Osteocyte (in vitro differentiated cells): ENCODE results near the gene MTMR2. TPM values are rescaled to one million over a fixed set of nuclear protein-coding genes. Genes with fewer than 3 reads are reported as not detected.

Source experiments
- DNase-seq: peaks from one replicate; pipeline ENCODE4 v3.0.0; 2021; ENCODE audit warnings: mixed read lengths; ENCODE audit not compliant: unreplicated experiment; ENCODE audit errors: extremely low spot score
- H3K27ac Mint-ChIP-seq: one replicate; pipeline ENCODE4 v1.8.0; 2021; ENCODE audit warnings: mild to moderate bottlenecking, mixed read lengths; ENCODE audit not compliant: unreplicated experiment
- H3K27me3 Mint-ChIP-seq: one replicate; pipeline ENCODE4 v1.8.0; 2021; ENCODE audit warnings: mixed read lengths; ENCODE audit not compliant: unreplicated experiment
- H3K36me3 Mint-ChIP-seq: one replicate; pipeline ENCODE4 v1.8.0; 2021; ENCODE audit warnings: mixed read lengths; ENCODE audit not compliant: unreplicated experiment
- H3K4me1 Mint-ChIP-seq: one replicate; pipeline ENCODE4 v1.8.0; 2021; ENCODE audit warnings: mixed read lengths; ENCODE audit not compliant: unreplicated experiment
- H3K4me3 Mint-ChIP-seq: one replicate; pipeline ENCODE4 v1.8.0; 2021; ENCODE audit warnings: mild to moderate bottlenecking, moderate library complexity, mixed read lengths; ENCODE audit not compliant: unreplicated experiment
- H3K9me3 Mint-ChIP-seq: one replicate; pipeline ENCODE4 v1.8.0; 2021; ENCODE audit warnings: mixed read lengths; ENCODE audit not compliant: unreplicated experiment
- total RNA-seq: library from RNA; stranded (reverse); gene quantifications from 2 replicates; pipeline ENCODE4 v1.2.1, GENCODE V29; 2021
- TF ChIP-seq, protein P1 (sequence below): fragments of 200-600 bp; sonication (generic); IDR thresholded peaks from 2 replicates; pipeline ENCODE4 v1.5.0; 2021; ENCODE audit warnings: antibody characterized with exemption, mild to moderate bottlenecking, moderate library complexity

Gene MTMR2
- total RNA-seq, 1 donor from 2014 or later, result 41.1 TPM

DNA sequence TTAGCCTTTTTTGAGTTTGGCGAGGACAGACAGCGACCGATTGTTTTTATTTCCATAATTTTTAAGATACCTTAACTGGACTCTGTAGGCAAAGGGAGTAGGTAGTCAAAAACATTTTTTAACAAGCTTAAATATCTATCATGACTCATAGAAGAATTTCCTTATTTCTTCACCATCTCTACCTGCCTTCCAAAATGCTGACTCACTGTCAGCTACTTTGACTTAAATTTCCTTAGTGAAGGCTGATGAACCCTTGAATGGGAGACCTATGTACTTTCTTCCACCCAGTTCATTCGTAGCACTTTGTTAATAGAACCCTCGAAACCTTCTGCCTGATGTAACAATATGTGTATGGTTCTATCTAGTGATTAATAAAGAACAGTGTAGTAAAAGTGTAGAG is 1.1 kb upstream of the MTMR2 start:
- no peaks in the 10 kb centered on the region for H3K27me3 Mint-ChIP-seq
- DNase-seq, result no peak
- no peaks in the 10 kb centered on the region for H3K36me3 Mint-ChIP-seq
- peaks cover 26% of the 10 kb centered on the region for H3K4me1 Mint-ChIP-seq
- peak overlapping the region; percentile 100 for H3K4me3 Mint-ChIP-seq
- TF ChIP-seq, protein P1, sequence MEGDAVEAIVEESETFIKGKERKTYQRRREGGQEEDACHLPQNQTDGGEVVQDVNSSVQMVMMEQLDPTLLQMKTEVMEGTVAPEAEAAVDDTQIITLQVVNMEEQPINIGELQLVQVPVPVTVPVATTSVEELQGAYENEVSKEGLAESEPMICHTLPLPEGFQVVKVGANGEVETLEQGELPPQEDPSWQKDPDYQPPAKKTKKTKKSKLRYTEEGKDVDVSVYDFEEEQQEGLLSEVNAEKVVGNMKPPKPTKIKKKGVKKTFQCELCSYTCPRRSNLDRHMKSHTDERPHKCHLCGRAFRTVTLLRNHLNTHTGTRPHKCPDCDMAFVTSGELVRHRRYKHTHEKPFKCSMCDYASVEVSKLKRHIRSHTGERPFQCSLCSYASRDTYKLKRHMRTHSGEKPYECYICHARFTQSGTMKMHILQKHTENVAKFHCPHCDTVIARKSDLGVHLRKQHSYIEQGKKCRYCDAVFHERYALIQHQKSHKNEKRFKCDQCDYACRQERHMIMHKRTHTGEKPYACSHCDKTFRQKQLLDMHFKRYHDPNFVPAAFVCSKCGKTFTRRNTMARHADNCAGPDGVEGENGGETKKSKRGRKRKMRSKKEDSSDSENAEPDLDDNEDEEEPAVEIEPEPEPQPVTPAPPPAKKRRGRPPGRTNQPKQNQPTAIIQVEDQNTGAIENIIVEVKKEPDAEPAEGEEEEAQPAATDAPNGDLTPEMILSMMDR, result no peak
- H3K9me3 Mint-ChIP-seq, result no peaks in the 10 kb centered on the region
- H3K27ac Mint-ChIP-seq, result peak overlapping the region; percentile 100

DNA sequence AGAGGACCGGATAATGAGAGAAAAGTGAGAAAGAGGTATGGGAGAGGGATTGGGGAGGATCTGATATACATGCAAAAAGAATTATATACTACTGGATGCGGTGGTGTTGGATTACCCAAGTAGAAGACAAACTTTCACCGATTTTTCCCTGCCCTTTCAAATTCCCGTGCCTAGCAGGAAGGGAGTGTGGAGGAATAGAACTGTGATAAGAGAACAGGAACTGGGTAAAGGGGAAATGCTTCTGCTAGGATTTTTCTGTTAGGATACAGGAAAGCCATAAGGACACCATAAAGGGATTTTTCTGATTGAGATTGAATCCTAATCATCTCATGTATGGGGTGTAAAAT is 480 bp upstream of the MTMR2 start:
- Mint-ChIP-seq H3K9me3 (no peaks in the 10 kb centered on the region), H3K27ac (peak overlapping the region; percentile 100), H3K36me3 (no peaks in the 10 kb centered on the region), H3K27me3 (no peaks in the 10 kb centered on the region), H3K4me3 (peak overlapping the region; percentile 100), H3K4me1 (peaks cover 26% of the 10 kb centered on the region)
- DNase-seq, result no peak
- TF ChIP-seq, protein P1, result no peak

DNA sequence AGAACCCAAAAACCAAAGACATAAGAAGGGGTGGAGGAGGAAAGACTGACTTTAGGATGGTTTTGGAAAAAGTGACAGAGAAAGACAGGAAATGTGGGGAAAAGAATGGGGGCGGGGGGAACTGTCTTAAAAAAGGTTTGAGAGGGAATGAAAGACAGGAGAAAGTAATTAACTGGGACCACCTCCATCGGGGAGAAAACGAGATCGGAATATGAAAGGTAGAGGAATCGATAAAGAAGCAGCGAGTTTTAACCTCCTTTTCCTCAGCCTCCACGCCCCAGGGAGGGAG is 524 bp downstream of the MTMR2 start:
- Mint-ChIP-seq H3K9me3 (no peaks in the 10 kb centered on the region), H3K27ac (peak overlapping the region; percentile 100), H3K27me3 (no peaks in the 10 kb centered on the region), H3K4me3 (peak overlapping the region; percentile 100), H3K36me3 (no peaks in the 10 kb centered on the region), H3K4me1 (peaks cover 26% of the 10 kb centered on the region)
- TF ChIP-seq, protein P1, result no peak
- no peak for DNase-seq

DNA sequence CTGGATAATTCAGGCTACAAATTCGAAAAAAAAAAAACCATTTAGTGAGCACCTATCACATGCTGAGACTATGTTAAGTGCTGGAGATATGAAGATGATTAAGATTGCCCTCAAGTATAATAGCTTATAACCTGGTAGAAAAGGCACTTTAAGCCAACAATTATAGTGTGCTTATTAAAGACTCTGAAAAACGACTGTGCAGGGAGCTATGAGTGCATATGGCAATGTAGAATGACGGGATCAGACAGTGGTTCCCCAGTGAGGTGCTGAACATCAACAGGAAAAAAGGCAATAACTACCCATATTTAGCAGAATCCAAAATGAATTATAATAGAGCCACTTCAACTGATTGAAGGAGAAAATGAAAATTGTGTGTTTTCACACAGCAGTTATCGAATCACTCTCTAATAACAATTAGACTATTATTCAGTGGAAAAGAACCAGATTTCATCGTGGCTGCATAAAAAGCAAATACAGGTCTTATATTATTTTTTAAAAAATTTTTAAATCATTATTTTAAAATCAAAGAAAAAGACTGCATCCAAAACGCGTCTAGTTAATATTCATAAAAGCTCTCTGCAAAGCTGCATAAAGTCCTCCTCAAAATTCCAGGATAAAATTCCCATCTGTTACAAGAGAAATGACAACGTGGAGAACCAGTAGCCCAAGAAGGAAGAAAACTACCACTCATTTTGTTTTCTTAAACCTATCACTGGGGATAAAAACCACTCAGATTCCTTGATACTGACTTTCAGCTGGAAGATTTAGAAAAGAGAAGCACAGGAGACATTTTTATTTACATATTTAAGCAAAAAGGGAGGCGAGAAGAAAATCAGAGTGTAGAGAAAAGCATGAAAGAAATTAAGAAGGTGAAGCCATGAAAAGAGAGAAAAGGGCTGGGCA is 1.1 kb downstream of the MTMR2 start:
- peak overlapping the region; percentile 100 for H3K4me3 Mint-ChIP-seq
- DNase-seq, result no peak
- TF ChIP-seq, protein P1, result no peak
- peak overlapping the region; percentile 100 for H3K27ac Mint-ChIP-seq
- peaks cover 28% of the 10 kb centered on the region for H3K4me1 Mint-ChIP-seq
- no peaks in the 10 kb centered on the region for H3K27me3 Mint-ChIP-seq
- H3K9me3 Mint-ChIP-seq, result no peaks in the 10 kb centered on the region
- no peaks in the 10 kb centered on the region for H3K36me3 Mint-ChIP-seq

DNA sequence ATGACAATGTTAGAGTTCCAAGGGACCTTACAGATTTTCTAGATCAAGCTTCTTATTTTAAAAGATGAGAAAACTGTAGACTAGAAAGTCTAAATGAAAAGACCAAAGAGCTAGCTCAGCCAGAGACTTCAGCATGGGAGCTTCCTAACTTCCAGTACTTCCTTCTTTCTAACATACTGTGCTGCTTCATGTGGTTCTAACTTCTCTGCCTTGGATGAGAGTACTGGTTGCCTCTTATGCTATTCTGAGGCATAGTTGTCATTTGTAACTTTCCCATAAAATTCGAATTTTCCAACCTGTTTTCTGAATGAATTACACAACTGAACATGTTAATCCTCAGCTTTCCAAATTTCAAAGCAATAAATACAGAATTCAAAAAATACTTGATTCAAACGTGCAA is 1.8 kb downstream of the MTMR2 start:
- TF ChIP-seq, protein P1, result no peak
- H3K27ac Mint-ChIP-seq, result peak overlapping the region; percentile 28
- H3K4me1 Mint-ChIP-seq, result peaks cover 33% of the 10 kb centered on the region
- H3K9me3 Mint-ChIP-seq, result no peaks in the 10 kb centered on the region
- peak overlapping the region; percentile 100 for H3K4me3 Mint-ChIP-seq
- no peaks in the 10 kb centered on the region for H3K36me3 Mint-ChIP-seq
- H3K27me3 Mint-ChIP-seq, result no peaks in the 10 kb centered on the region
- DNase-seq, result no peak
